Sciatic nerve (tissue), 2 donors: ENCODE data around the gene PEAK1. TPM values are rescaled to one million over a fixed set of nuclear protein-coding genes. Genes with fewer than 3 reads are reported as not detected.

Experiments used
- ATAC-seq: fragments of 200-7000 bp; cut with Tn5 transposase; one replicate; pipeline ENCODE4 v1.9.1; 2020; ENCODE audit warnings: mild to moderate bottlenecking, moderate library complexity
- DNase-seq: peaks from one replicate; pipeline ENCODE4 v3.0.0-alpha.2; 2020; ENCODE audit warnings: low spot score
- intact Hi-C: fragments of 100-400 bp; cut with DNase I; formaldehyde crosslinking; loops from one replicate; pipeline ENCODE4 v1.14.2; 2022
- total RNA-seq: library from RNA; stranded (reverse); fragmentation: NEBNext Ultra II Directional; extraction: Animal tissue kit (Norgen Biotek cat#: 25700); gene quantifications from one replicate; pipeline ENCODE4 v1.2.1, GENCODE V29; 2021
- donor health status: DM: no; HTN: no; CAD: no.
- donor health status: DM: no; HTN: no; CAD: no.

Gene PEAK1
- total RNA-seq, 1 donor from 2014 or later, result 154 TPM

DNA sequence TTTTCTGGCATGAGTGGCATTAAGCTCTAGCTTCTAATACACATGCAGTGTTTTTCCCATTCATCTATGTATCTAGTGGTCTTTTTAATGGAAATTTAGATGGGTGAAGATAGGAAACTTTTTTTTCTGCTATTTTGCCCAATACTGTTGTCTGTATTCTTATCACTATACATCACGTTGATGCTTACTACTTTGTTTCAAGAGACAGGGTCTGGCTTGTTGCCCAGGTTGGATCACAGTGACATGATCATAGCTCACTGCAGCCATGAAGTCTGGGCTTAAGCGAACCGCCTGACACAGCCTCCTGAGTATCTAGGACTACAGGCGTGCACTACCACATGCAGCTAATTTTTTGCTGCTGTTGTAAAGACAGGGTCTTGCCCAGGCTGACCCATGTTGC lies 84.6 kb downstream of the PEAK1 start:
- ATAC-seq (peak; percentile 39), DNase-seq (no peak)
- intact Hi-C loops, result no loop called here

GRCh38 chr15:77333166-77333565 lies 86.7 kb downstream of the PEAK1 start:
- DNase-seq (no peak), ATAC-seq (no peak)
- intact Hi-C loops, result no loop called here

DNA sequence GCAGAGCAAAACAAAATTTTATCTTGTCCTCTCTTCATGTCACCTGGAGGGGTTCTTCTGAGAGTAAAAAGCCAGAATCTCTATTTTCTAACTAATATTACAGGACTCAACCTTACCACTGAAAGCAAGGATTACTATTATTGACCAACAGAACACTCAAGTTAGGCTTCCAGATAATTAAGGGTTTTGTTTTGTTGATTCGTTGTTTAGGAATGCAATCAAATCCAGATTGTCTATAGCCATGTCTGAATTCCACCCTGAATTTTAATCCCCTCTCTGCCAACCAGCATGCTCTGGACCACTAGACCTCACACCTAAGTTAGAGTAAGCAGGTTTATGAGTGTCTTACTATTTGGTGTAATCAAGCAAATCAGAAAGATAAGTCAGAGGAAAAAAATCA lies 90.7 kb downstream of the PEAK1 start:
- intact Hi-C loops, result no loop called here
- DNase-seq (no peak), ATAC-seq (no peak)

GRCh38 chr15:77327844-77328529 lies 91.9 kb downstream of the PEAK1 start:
- intact Hi-C loops, result no loop called here
- ATAC-seq (no peak), DNase-seq (no peak)

GRCh38 chr15:77327168-77327567 lies 92.7 kb downstream of the PEAK1 start:
- no peak for DNase-seq
- intact Hi-C loops, result no loop called here
- no peak for ATAC-seq

- ATAC-seq (no peak), DNase-seq (no peak)
- intact Hi-C loops, result no loop called here
Measured at GRCh38 chr15:77326366-77326765, 93.5 kb downstream of the PEAK1 start.

- intact Hi-C loops, result no loop called here
- DNase-seq (no peak), ATAC-seq (no peak)
Measured at GRCh38 chr15:77312523-77312922, 107.4 kb downstream of the PEAK1 start.

- ATAC-seq (no peak), DNase-seq (no peak)
- intact Hi-C loops, result no loop called here
Measured at GRCh38 chr15:77311618-77312398, 108.1 kb downstream of the PEAK1 start.

- DNase-seq, result no peak
- no peak for ATAC-seq
- intact Hi-C loops, result no loop called here
Measured at GRCh38 chr15:77311020-77311419, 108.9 kb downstream of the PEAK1 start.

GRCh38 chr15:77309392-77309791 lies 110.5 kb downstream of the PEAK1 start:
- ATAC-seq, result no peak
- intact Hi-C loops, result no loop called here
- DNase-seq, result no peak

- DNase-seq, result no peak
- ATAC-seq, result no peak
- intact Hi-C loops, result no loop called here
Measured at GRCh38 chr15:77305953-77306352, 114.0 kb downstream of the PEAK1 start.

- no peak for ATAC-seq
- intact Hi-C loops, result no loop called here
- no peak for DNase-seq
Measured at GRCh38 chr15:77296773-77297337, 123.0 kb downstream of the PEAK1 start.

- DNase-seq (no peak), ATAC-seq (no peak)
- intact Hi-C loops, result no loop called here
Measured at GRCh38 chr15:77295446-77295845, 124.5 kb downstream of the PEAK1 start.

GRCh38 chr15:77292969-77293558 lies 126.8 kb downstream of the PEAK1 start:
- intact Hi-C loops, result no loop called here

GRCh38 chr15:77291107-77291506 lies 128.8 kb downstream of the PEAK1 start:
- ATAC-seq, result no peak
- no peak for DNase-seq
- intact Hi-C loops, result no loop called here

More at GRCh38 chr15:77292969-77293558, 126.8 kb downstream of the PEAK1 start:
- DNase-seq (no peak), ATAC-seq (no peak)

GRCh38 chr15:77287385-77287784 lies 132.5 kb downstream of the PEAK1 start:
- intact Hi-C loops, result no loop called here
- ATAC-seq, result no peak
- DNase-seq, result no peak

DNA sequence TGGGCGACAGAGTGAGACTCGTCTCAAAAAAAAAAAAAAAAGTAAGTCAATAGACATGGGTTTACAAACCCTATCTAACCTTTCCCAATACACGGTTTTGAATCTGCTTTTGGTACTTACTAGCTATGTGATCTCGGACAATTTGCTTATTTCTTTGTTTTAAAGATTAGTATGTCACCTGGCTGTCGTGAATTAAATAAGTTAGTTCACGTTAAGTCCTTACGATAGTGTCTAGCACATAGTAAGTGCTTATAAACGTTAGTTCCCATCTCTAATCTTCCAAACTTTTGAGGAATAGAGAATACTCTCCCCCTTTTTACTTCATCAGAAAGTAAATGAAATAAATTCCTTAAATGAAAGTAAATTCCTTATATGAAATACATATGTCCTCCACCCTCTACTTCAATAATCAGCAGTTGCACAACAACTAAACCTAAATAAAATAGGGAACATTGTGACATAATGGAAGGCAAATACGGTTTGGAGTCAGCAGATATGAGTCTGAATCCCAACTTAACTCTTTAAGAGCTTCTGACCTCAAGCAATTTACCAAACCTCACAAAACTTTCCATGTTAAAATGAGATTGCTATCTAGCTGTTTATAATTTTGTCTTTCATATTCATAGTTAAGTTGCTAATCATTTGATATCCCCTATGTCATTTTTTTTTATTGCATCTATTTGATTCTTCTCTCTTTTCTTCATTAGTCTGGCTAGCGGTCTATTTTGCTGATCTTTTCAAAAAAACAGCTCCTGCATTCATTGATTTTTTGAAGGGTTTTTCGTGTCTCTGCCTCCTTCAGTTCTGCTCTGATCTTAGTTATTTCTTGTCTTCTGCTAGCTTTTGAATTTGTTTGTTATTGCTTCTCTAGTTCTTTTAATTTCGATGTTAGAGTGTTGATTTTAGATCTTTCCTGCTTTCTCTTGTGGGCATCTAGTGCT lies 134.6 kb downstream of the PEAK1 start:
- no peak for DNase-seq
- no peak for ATAC-seq
- intact Hi-C loops, result no loop called here

DNA sequence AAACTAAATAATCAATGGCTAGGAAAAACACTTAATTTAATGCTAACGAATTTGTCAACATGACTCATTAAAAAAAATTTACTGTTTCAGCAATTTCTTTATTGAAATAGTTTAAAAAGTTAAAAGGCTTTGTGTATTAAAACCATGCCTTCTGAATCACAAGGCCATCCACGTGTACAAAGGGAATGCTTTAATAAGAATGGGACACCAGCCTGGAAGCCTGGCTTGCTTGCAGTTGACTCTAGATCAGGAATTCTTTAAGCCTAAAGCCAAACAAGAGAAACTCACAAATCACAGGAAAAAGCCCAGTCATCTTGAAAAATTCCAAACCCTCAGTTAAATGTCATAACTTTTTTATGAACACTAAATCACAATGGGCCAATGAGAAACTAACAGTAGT lies 137.6 kb downstream of the PEAK1 start:
- DNase-seq (no peak), ATAC-seq (peak; percentile 83)
- intact Hi-C loops, result no loop called here

DNA sequence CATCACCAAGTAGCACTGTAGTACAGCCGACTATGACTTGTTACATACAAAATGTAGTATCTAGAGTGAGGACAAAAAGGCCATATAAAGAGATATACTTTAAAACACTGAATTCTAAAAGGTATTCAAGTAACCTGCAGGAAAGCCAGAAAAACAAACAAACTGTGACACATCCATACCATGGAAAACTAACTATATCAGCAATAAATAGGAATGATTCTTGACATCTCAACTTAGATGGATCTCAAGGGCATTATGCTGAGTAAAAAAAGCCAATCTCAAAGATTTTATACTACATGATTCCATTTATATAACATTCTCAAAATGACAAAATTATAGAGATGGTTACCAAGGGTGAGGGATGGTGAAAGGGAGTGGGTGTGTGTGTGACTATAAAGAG lies 143.0 kb downstream of the PEAK1 start:
- intact Hi-C loops, result no loop called here
- ATAC-seq (no peak), DNase-seq (no peak)
